Retinal pigment epithelial cell (primary cell): ENCODE results near the gene TOM1L2.

Experiments used
- DNase-seq: peaks from one replicate; pipeline ENCODE4 v3.0.0-alpha.2; 2010; ENCODE audit warnings: low read depth
- H3K4me3 ChIP-seq: 2 replicates; pipeline ENCODE4 v1.5.1; 2011; ENCODE audit warnings: mild to moderate bottlenecking, low read length, control low read depth, moderate library complexity
- CTCF ChIP-seq: conservative IDR thresholded peaks from 2 replicates; pipeline ENCODE4 v1.5.1; 2011; ENCODE audit warnings: low read depth, low read length, control low read depth, inconsistent platforms

The TOM1L2 gene

GRCh38 chr17:17857496-17857895 is 114.7 kb downstream of the TOM1L2 start:
- TF ChIP-seq CTCF, result no peak
- no peak overlapping the region for H3K4me3 ChIP-seq
- no peak for DNase-seq

GRCh38 chr17:17856386-17856785 is 115.8 kb downstream of the TOM1L2 start:
- TF ChIP-seq CTCF, result no peak
- H3K4me3 ChIP-seq, result no peak overlapping the region
- DNase-seq, result no peak

- H3K4me3 ChIP-seq, result no peak overlapping the region
- no peak for TF ChIP-seq CTCF
- no peak for DNase-seq
Observed at GRCh38 chr17:17855976-17856375, 116.2 kb downstream of the TOM1L2 start.

- no peak for TF ChIP-seq CTCF
- no peak for DNase-seq
- no peak overlapping the region for H3K4me3 ChIP-seq
Observed at GRCh38 chr17:17853811-17854447, 118.3 kb downstream of the TOM1L2 start.

GRCh38 chr17:17852930-17853329 is 119.3 kb downstream of the TOM1L2 start:
- H3K4me3 ChIP-seq, result no peak overlapping the region
- no peak for DNase-seq
- no peak for TF ChIP-seq CTCF

- H3K4me3 ChIP-seq, result no peak overlapping the region
- no peak for DNase-seq
- TF ChIP-seq CTCF, result no peak
Observed at GRCh38 chr17:17851103-17852002, 120.8 kb downstream of the TOM1L2 start.
